Mesendoderm (in vitro differentiated cells): ENCODE measurements around the gene ASPN. TPM values are rescaled to one million over a fixed set of nuclear protein-coding genes. Genes with fewer than 3 reads are reported as not detected.

Experiments used
- DNase-seq: peaks from one replicate; pipeline ENCODE4 v3.0.0; 2013
- H2AK5ac ChIP-seq: 2 replicates; pipeline ENCODE4 v1.6.1; 2013; ENCODE audit warnings: low read length, inconsistent platforms
- H2BK120ac ChIP-seq: 2 replicates; pipeline ENCODE4 v1.6.1; 2013; ENCODE audit warnings: low read depth, mild to moderate bottlenecking, low read length, moderate library complexity, mixed read lengths
- H2BK15ac ChIP-seq: replicated peaks from 2 replicates; pipeline ENCODE4 v1.6.1; 2013; ENCODE audit warnings: low read depth, mild to moderate bottlenecking, moderate library complexity
- H2BK5ac ChIP-seq: 2 replicates; pipeline ENCODE4 v1.6.1; 2013; ENCODE audit warnings: low read length, inconsistent platforms
- H3K18ac ChIP-seq: 2 replicates; pipeline ENCODE4 v1.6.1; 2013; ENCODE audit warnings: mild to moderate bottlenecking, low read length, mixed read lengths
- H3K23ac ChIP-seq: one replicate; pipeline ENCODE4 v1.6.1; 2013; ENCODE audit warnings: low read length
- H3K27ac ChIP-seq: 2 replicates; pipeline ENCODE4 v1.5.1; 2013; ENCODE audit warnings: low read depth, mild to moderate bottlenecking, inconsistent platforms, low read length, moderate library complexity
- H3K27me3 ChIP-seq: 2 replicates; pipeline ENCODE4 v1.6.1; 2013; ENCODE audit warnings: low read length, control low read depth, mild to moderate bottlenecking, inconsistent platforms; ENCODE audit not compliant: insufficient read depth, poor library complexity
- H3K36me3 ChIP-seq: 2 replicates; pipeline ENCODE4 v1.6.1; 2013; ENCODE audit warnings: low read length, inconsistent platforms; ENCODE audit not compliant: control insufficient read depth, insufficient read depth
- H3K4ac ChIP-seq: one replicate; pipeline ENCODE4 v1.6.1; 2013; ENCODE audit warnings: low read depth, mild to moderate bottlenecking, low read length, moderate library complexity
- H3K4me1 ChIP-seq: 2 replicates; pipeline ENCODE4 v1.6.1; 2013; ENCODE audit warnings: low read depth, low read length, inconsistent platforms; ENCODE audit not compliant: control insufficient read depth
- H3K4me2 ChIP-seq: 2 replicates; pipeline ENCODE4 v1.6.1; 2013; ENCODE audit warnings: low read length
- H3K4me3 ChIP-seq: 2 replicates; pipeline ENCODE4 v1.5.1; 2013; ENCODE audit warnings: mild to moderate bottlenecking, low read length
- H3K56ac ChIP-seq: one replicate; pipeline ENCODE4 v1.6.1; 2013; ENCODE audit warnings: low read length
- H3K79me1 ChIP-seq: 2 replicates; pipeline ENCODE4 v1.6.1; 2013; ENCODE audit warnings: low read length, inconsistent platforms
- H3K79me2 ChIP-seq: 2 replicates; pipeline ENCODE4 v1.6.1; 2013; ENCODE audit warnings: mild to moderate bottlenecking, low read length; ENCODE audit not compliant: control insufficient read depth, insufficient read depth
- H3K9ac ChIP-seq: 2 replicates; pipeline ENCODE4 v1.6.1; 2013; ENCODE audit warnings: low read length, inconsistent platforms
- H4K5ac ChIP-seq: one replicate; pipeline ENCODE4 v1.6.1; 2013; ENCODE audit warnings: low read length
- H4K8ac ChIP-seq: one replicate; pipeline ENCODE4 v1.6.1; 2013; ENCODE audit warnings: low read depth, mild to moderate bottlenecking, control low read depth, low read length, moderate library complexity
- WGBS: extraction: QIAGEN DNeasy Blood & Tissue Kit; methylation state at CpG from one replicate; pipeline ENCODE4 v1.1.7; 2013; ENCODE audit warnings: low lambda C conversion rate, missing lambda C conversion rate; ENCODE audit not compliant: insufficient coverage; ENCODE audit errors: extremely low coverage; 5-methylcytosine and 5-hydroxymethylcytosine counted together
- polyA plus RNA-seq, 2 experiments: library from polyadenylated mRNA; stranded (reverse); fragments of 200-250 nt; gene quantifications; one replicate each; pipeline ENCODE4 v1.2.3, GENCODE V29; 2013

Gene ASPN
- not detected for polyA plus RNA-seq (2013, experiment 1 of 2)
- polyA plus RNA-seq (2013, experiment 2 of 2), result not detected

GRCh38 chr9:92482329-92482728 lies at the start of gene ASPN:
Gene ASPN (minus strand): TSS chr9:92482506.
- no peaks in the 10 kb centered on the region for H3K79me2 ChIP-seq
- no peak within 1 kb of the TSS for H4K8ac ChIP-seq
- H3K4me1 ChIP-seq, result no peaks in the 10 kb centered on the region
- H3K36me3 ChIP-seq, result no peaks in the 10 kb centered on the region
- H2BK5ac ChIP-seq, result no peak within 1 kb of the TSS
- no peaks in the 10 kb centered on the region for H3K79me1 ChIP-seq
- H3K27me3 ChIP-seq, result no peaks in the 10 kb centered on the region
- no peak within 1 kb of the TSS for H3K9ac ChIP-seq
- no peak within 1 kb of the TSS for H3K4me3 ChIP-seq
- H3K56ac ChIP-seq, result no peak within 1 kb of the TSS
- no peak within 1 kb of the TSS for H3K23ac ChIP-seq
- no peak within 1 kb of the TSS for H2AK5ac ChIP-seq
- H2BK15ac ChIP-seq, result no peak within 1 kb of the TSS
- H2BK120ac ChIP-seq, result no peak within 1 kb of the TSS
- WGBS, result no CpG with 5 or more reads among the region's 3 CpGs
- H3K4ac ChIP-seq, result no peak within 1 kb of the TSS
- no peak for DNase-seq
- H4K5ac ChIP-seq, result no peak within 1 kb of the TSS
- H3K4me2 ChIP-seq, result no peak within 1 kb of the TSS
- no peak within 1 kb of the TSS for H3K27ac ChIP-seq
- H3K18ac ChIP-seq, result no peak within 1 kb of the TSS

- Histone ChIP-seq H2AK5ac (no peak overlapping the region), H2BK15ac (no peak overlapping the region), H4K5ac (no peak overlapping the region), H3K79me1 (no peaks in the 10 kb centered on the region), H3K56ac (no peak overlapping the region), H3K27ac (no peak overlapping the region), H3K4me1 (no peaks in the 10 kb centered on the region), H3K4me2 (no peak overlapping the region), H3K18ac (no peak overlapping the region), H2BK5ac (no peak overlapping the region), H3K79me2 (no peaks in the 10 kb centered on the region), H2BK120ac (no peak overlapping the region), H3K23ac (no peak overlapping the region), H3K4ac (no peak overlapping the region), H3K4me3 (no peak overlapping the region), H3K27me3 (no peaks in the 10 kb centered on the region), H4K8ac (no peak overlapping the region), H3K36me3 (no peaks in the 10 kb centered on the region), H3K9ac (no peak overlapping the region)
- no peak for DNase-seq
Observed at GRCh38 chr9:92530893-92531292, 48.6 kb upstream of the ASPN start.

GRCh38 chr9:92529124-92529523 lies 46.8 kb upstream of the ASPN start:
- DNase-seq, result no peak
- Histone ChIP-seq H2BK5ac (no peak overlapping the region), H3K4me1 (no peaks in the 10 kb centered on the region), H2AK5ac (no peak overlapping the region), H4K5ac (no peak overlapping the region), H2BK120ac (no peak overlapping the region), H4K8ac (no peak overlapping the region), H3K23ac (no peak overlapping the region), H3K18ac (no peak overlapping the region), H3K27ac (no peak overlapping the region), H3K36me3 (no peaks in the 10 kb centered on the region), H3K9ac (no peak overlapping the region), H3K79me2 (no peaks in the 10 kb centered on the region), H3K4me2 (no peak overlapping the region), H3K27me3 (no peaks in the 10 kb centered on the region), H3K4ac (no peak overlapping the region), H2BK15ac (no peak overlapping the region), H3K56ac (no peak overlapping the region), H3K79me1 (no peaks in the 10 kb centered on the region), H3K4me3 (no peak overlapping the region)
- WGBS, result no CpG with 5 or more reads among the region's 3 CpGs

GRCh38 chr9:92528522-92528849 lies 46.2 kb upstream of the ASPN start:
- Histone ChIP-seq H2BK5ac (no peak overlapping the region), H3K4ac (no peak overlapping the region), H3K56ac (no peak overlapping the region), H3K4me3 (no peak overlapping the region), H3K23ac (no peak overlapping the region), H4K8ac (no peak overlapping the region), H3K27ac (no peak overlapping the region), H3K79me1 (no peaks in the 10 kb centered on the region), H3K9ac (no peak overlapping the region), H4K5ac (no peak overlapping the region), H3K79me2 (no peaks in the 10 kb centered on the region), H3K4me2 (no peak overlapping the region), H3K18ac (no peak overlapping the region), H2BK120ac (no peak overlapping the region), H2BK15ac (no peak overlapping the region), H2AK5ac (no peak overlapping the region), H3K27me3 (no peaks in the 10 kb centered on the region), H3K36me3 (no peaks in the 10 kb centered on the region), H3K4me1 (no peaks in the 10 kb centered on the region)
- DNase-seq, result no peak
- WGBS, result no CpG with 5 or more reads among the region's 1 CpG

GRCh38 chr9:92527832-92528521 lies 45.7 kb upstream of the ASPN start:
- Histone ChIP-seq H2BK120ac (no peak overlapping the region), H2BK5ac (no peak overlapping the region), H3K79me1 (no peaks in the 10 kb centered on the region), H3K18ac (no peak overlapping the region), H3K9ac (no peak overlapping the region), H3K23ac (no peak overlapping the region), H2BK15ac (no peak overlapping the region), H3K4ac (no peak overlapping the region), H4K5ac (no peak overlapping the region), H3K4me1 (no peaks in the 10 kb centered on the region), H2AK5ac (no peak overlapping the region), H3K27ac (no peak overlapping the region), H4K8ac (no peak overlapping the region), H3K27me3 (no peaks in the 10 kb centered on the region), H3K4me2 (no peak overlapping the region), H3K4me3 (no peak overlapping the region), H3K36me3 (no peaks in the 10 kb centered on the region), H3K79me2 (no peaks in the 10 kb centered on the region), H3K56ac (no peak overlapping the region)
- no peak for DNase-seq
- no CpG with 5 or more reads among the region's 4 CpGs for WGBS

GRCh38 chr9:92527291-92527828 lies 45.1 kb upstream of the ASPN start:
- no peaks in the 10 kb centered on the region for H3K27me3 ChIP-seq

More at GRCh38 chr9:92527291-92527828, 45.1 kb upstream of the ASPN start:
- H3K4me2 ChIP-seq, result no peak overlapping the region
- no peak overlapping the region for H3K4me3 ChIP-seq
- no peak overlapping the region for H3K18ac ChIP-seq
- H2BK15ac ChIP-seq, result no peak overlapping the region
- H2BK120ac ChIP-seq, result no peak overlapping the region
- no peak for DNase-seq
- no peak overlapping the region for H2AK5ac ChIP-seq
- H3K79me1 ChIP-seq, result no peaks in the 10 kb centered on the region
- no peak overlapping the region for H4K8ac ChIP-seq
- no peak overlapping the region for H3K9ac ChIP-seq
- no peak overlapping the region for H4K5ac ChIP-seq
- no CpG with 5 or more reads among the region's 2 CpGs for WGBS
- H3K27ac ChIP-seq, result no peak overlapping the region
- no peaks in the 10 kb centered on the region for H3K36me3 ChIP-seq
- no peaks in the 10 kb centered on the region for H3K4me1 ChIP-seq
- H2BK5ac ChIP-seq, result no peak overlapping the region
- no peak overlapping the region for H3K56ac ChIP-seq
- H3K4ac ChIP-seq, result no peak overlapping the region
- H3K79me2 ChIP-seq, result no peaks in the 10 kb centered on the region
- H3K23ac ChIP-seq, result no peak overlapping the region
